Measurements from ENCODE around the gene SLF2. TPM values are rescaled to one million over a fixed set of nuclear protein-coding genes. Genes with fewer than 3 reads are reported as not detected.

SLF2 gene
- total RNA-seq, 1 experiment from 2014 or later, result 14.3 TPM

DNA sequence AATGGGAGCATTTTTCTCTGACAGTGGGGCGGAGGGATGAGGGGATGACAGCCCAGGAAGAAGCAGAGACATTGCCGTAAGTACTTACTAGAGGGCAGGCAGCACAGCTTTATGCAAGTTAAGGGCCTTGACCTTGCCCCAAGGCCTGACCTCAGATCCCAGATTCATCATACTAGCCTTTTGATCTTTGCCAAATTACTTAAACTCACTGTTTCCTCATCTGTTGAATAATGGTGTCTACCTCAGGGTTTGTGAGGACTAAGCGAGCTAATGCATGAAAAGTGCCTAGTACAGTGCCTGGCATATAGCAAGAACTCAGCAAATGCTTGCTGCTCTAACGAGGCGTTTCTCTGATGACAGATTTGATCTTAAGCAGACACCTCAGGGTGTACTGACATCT lies 53.1 kb downstream of the SLF2 start:
- Mint-ChIP-seq H3K36me3 (no peaks in the 10 kb centered on the region), H3K27me3 (ENCODE audit: low read depth) (no peaks in the 10 kb centered on the region), H3K4me3 (no peak overlapping the region), H3K9me3 (no peaks in the 10 kb centered on the region), H3K27ac (no peak overlapping the region), H3K4me1 (peaks cover 11% of the 10 kb centered on the region)
- ChIA-PET CTCF (interaction anchor here (1.8 to 5.6 kb wide), 3 partner anchors 32 to 48 kb away, joined by 6 to 41 read pairs (median 7); no protein-coding TSS in a partner anchor), POLR2A (interaction anchor here (0.6 kb wide), 2 partner anchors 14 to 27 kb away, joined by 4 read pairs; no protein-coding TSS in a partner anchor)
- TF ChIP-seq MYBL2 (CRISPR knock-in tag; IDR thresholded peaks at IDR 0.05) (no peak), TEAD4 (CRISPR knock-in tag; IDR thresholded peaks at IDR 0.05) (no peak), NFATC4 (CRISPR knock-in tag; IDR thresholded peaks at IDR 0.05) (no peak), NR3C1 (CRISPR knock-in tag; conservative IDR thresholded peaks at IDR 0.05; ENCODE audit: low read depth) (no peak), ZNF423 (CRISPR knock-in tag; IDR thresholded peaks at IDR 0.05) (no peak), RELA (CRISPR knock-in tag; IDR thresholded peaks at IDR 0.05; ENCODE audit: borderline replicate concordance) (no peak), GRHL2 (CRISPR knock-in tag; IDR thresholded peaks at IDR 0.05; ENCODE audit: insufficient replicate concordance, severe bottlenecking) (no peak), SMAD4 (CRISPR knock-in tag; IDR thresholded peaks at IDR 0.05) (no peak), JUN (CRISPR knock-in tag; IDR thresholded peaks at IDR 0.05) (no peak), JAZF1 (CRISPR knock-in tag; IDR thresholded peaks at IDR 0.05) (no peak)
- TF ChIP-seq, protein P1, sequence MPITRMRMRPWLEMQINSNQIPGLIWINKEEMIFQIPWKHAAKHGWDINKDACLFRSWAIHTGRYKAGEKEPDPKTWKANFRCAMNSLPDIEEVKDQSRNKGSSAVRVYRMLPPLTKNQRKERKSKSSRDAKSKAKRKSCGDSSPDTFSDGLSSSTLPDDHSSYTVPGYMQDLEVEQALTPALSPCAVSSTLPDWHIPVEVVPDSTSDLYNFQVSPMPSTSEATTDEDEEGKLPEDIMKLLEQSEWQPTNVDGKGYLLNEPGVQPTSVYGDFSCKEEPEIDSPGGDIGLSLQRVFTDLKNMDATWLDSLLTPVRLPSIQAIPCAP (CRISPR knock-in tag; IDR thresholded peaks at IDR 0.05), result no peak
- TF ChIP-seq, protein P2, sequence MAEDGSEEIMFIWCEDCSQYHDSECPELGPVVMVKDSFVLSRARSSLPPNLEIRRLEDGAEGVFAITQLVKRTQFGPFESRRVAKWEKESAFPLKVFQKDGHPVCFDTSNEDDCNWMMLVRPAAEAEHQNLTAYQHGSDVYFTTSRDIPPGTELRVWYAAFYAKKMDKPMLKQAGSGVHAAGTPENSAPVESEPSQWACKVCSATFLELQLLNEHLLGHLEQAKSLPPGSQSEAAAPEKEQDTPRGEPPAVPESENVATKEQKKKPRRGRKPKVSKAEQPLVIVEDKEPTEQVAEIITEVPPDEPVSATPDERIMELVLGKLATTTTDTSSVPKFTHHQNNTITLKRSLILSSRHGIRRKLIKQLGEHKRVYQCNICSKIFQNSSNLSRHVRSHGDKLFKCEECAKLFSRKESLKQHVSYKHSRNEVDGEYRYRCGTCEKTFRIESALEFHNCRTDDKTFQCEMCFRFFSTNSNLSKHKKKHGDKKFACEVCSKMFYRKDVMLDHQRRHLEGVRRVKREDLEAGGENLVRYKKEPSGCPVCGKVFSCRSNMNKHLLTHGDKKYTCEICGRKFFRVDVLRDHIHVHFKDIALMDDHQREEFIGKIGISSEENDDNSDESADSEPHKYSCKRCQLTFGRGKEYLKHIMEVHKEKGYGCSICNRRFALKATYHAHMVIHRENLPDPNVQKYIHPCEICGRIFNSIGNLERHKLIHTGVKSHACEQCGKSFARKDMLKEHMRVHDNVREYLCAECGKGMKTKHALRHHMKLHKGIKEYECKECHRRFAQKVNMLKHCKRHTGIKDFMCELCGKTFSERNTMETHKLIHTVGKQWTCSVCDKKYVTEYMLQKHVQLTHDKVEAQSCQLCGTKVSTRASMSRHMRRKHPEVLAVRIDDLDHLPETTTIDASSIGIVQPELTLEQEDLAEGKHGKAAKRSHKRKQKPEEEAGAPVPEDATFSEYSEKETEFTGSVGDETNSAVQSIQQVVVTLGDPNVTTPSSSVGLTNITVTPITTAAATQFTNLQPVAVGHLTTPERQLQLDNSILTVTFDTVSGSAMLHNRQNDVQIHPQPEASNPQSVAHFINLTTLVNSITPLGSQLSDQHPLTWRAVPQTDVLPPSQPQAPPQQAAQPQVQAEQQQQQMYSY (CRISPR knock-in tag; IDR thresholded peaks at IDR 0.05), result no peak
- TF ChIP-seq, protein P3, sequence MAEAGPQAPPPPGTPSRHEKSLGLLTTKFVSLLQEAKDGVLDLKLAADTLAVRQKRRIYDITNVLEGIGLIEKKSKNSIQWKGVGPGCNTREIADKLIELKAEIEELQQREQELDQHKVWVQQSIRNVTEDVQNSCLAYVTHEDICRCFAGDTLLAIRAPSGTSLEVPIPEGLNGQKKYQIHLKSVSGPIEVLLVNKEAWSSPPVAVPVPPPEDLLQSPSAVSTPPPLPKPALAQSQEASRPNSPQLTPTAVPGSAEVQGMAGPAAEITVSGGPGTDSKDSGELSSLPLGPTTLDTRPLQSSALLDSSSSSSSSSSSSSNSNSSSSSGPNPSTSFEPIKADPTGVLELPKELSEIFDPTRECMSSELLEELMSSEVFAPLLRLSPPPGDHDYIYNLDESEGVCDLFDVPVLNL (CRISPR knock-in tag; IDR thresholded peaks at IDR 0.05; ENCODE audit: borderline replicate concordance, low read depth), result no peak
- TF ChIP-seq, protein P4, sequence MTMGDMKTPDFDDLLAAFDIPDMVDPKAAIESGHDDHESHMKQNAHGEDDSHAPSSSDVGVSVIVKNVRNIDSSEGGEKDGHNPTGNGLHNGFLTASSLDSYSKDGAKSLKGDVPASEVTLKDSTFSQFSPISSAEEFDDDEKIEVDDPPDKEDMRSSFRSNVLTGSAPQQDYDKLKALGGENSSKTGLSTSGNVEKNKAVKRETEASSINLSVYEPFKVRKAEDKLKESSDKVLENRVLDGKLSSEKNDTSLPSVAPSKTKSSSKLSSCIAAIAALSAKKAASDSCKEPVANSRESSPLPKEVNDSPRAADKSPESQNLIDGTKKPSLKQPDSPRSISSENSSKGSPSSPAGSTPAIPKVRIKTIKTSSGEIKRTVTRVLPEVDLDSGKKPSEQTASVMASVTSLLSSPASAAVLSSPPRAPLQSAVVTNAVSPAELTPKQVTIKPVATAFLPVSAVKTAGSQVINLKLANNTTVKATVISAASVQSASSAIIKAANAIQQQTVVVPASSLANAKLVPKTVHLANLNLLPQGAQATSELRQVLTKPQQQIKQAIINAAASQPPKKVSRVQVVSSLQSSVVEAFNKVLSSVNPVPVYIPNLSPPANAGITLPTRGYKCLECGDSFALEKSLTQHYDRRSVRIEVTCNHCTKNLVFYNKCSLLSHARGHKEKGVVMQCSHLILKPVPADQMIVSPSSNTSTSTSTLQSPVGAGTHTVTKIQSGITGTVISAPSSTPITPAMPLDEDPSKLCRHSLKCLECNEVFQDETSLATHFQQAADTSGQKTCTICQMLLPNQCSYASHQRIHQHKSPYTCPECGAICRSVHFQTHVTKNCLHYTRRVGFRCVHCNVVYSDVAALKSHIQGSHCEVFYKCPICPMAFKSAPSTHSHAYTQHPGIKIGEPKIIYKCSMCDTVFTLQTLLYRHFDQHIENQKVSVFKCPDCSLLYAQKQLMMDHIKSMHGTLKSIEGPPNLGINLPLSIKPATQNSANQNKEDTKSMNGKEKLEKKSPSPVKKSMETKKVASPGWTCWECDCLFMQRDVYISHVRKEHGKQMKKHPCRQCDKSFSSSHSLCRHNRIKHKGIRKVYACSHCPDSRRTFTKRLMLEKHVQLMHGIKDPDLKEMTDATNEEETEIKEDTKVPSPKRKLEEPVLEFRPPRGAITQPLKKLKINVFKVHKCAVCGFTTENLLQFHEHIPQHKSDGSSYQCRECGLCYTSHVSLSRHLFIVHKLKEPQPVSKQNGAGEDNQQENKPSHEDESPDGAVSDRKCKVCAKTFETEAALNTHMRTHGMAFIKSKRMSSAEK (CRISPR knock-in tag; IDR thresholded peaks at IDR 0.05; ENCODE audit: borderline replicate concordance), result no peak
- TF ChIP-seq, protein P5, sequence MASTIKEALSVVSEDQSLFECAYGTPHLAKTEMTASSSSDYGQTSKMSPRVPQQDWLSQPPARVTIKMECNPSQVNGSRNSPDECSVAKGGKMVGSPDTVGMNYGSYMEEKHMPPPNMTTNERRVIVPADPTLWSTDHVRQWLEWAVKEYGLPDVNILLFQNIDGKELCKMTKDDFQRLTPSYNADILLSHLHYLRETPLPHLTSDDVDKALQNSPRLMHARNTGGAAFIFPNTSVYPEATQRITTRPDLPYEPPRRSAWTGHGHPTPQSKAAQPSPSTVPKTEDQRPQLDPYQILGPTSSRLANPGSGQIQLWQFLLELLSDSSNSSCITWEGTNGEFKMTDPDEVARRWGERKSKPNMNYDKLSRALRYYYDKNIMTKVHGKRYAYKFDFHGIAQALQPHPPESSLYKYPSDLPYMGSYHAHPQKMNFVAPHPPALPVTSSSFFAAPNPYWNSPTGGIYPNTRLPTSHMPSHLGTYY (CRISPR knock-in tag; IDR thresholded peaks at IDR 0.05), result no peak
- ATAC-seq, result no peak
- no peak for DNase-seq (ENCODE audit: low spot score)

Data from WTC11 (cell line).